Tibial nerve (tissue), 4 donors: Measurements from ENCODE around the gene CRYBB3.

ENCODE experiments used
- EP300 ChIP-seq, 2 donors: sonication (generic); formaldehyde crosslinking; IDR thresholded peaks; one replicate each; pipeline ENCODE4 v1.6.1; 2017; ENCODE audit warnings: antibody characterized with exemption in 2 of 2, mild to moderate bottlenecking in 1 of 2
- POLR2A ChIP-seq, 2 donors: fragments of 450-650 bp; IDR thresholded peaks; one replicate each; pipeline ENCODE4 v1.6.1; 2017; ENCODE audit warnings: antibody characterized with exemption in 2 of 2, mild to moderate bottlenecking in 2 of 2, moderate library complexity in 2 of 2
- TF ChIP-seq, protein P1 (sequence below), 5 experiments: fragments of 200-600 bp in 3 of 5; fragments of 450-650 bp in 2 of 5; sonication (generic) in 3 of 5; IDR thresholded peaks; one replicate each; pipeline ENCODE4 v1.5.1; 2016 to 2019; ENCODE audit warnings: antibody characterized with exemption in 5 of 5, mild to moderate bottlenecking in 3 of 5, moderate library complexity in 2 of 5

DNA sequence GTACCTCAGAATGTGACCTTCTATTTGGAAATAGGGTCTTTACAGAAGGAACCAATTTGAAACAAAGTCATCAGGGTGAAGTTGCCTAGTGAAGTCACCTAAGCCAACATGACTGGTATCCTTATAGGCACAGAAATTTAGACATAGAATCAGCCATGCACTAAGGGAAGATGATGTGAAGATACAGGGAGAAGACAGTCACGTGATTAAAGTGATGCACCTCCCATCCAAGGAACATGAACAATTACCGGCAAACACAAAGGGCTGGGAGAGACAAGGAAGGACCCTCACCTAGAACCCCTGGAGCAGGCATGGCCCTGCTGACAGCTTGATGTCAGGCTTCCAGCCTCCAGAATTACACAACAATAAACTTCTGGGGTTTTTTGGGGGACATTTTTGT, 16.6 kb downstream of the CRYBB3 start:
- TF ChIP-seq POLR2A (IDR thresholded peaks at IDR 0.05), result no peak
- TF ChIP-seq, protein P1, sequence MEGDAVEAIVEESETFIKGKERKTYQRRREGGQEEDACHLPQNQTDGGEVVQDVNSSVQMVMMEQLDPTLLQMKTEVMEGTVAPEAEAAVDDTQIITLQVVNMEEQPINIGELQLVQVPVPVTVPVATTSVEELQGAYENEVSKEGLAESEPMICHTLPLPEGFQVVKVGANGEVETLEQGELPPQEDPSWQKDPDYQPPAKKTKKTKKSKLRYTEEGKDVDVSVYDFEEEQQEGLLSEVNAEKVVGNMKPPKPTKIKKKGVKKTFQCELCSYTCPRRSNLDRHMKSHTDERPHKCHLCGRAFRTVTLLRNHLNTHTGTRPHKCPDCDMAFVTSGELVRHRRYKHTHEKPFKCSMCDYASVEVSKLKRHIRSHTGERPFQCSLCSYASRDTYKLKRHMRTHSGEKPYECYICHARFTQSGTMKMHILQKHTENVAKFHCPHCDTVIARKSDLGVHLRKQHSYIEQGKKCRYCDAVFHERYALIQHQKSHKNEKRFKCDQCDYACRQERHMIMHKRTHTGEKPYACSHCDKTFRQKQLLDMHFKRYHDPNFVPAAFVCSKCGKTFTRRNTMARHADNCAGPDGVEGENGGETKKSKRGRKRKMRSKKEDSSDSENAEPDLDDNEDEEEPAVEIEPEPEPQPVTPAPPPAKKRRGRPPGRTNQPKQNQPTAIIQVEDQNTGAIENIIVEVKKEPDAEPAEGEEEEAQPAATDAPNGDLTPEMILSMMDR (IDR thresholded peaks at IDR 0.05), result no peak
- TF ChIP-seq EP300 (IDR thresholded peaks at IDR 0.05), result no peak
